ENCODE results near the gene SPP1. TPM values are rescaled to one million over a fixed set of nuclear protein-coding genes. Genes with fewer than 3 reads are reported as not detected.
"Not testable (repeated sequence)": the region's sequence is repeated elsewhere in the genome, so short reads cannot be mapped to it uniquely, and the experiment has no call there.

SPP1 gene
- total RNA-seq, 1 donor from 2014 or later = 375 TPM

DNA sequence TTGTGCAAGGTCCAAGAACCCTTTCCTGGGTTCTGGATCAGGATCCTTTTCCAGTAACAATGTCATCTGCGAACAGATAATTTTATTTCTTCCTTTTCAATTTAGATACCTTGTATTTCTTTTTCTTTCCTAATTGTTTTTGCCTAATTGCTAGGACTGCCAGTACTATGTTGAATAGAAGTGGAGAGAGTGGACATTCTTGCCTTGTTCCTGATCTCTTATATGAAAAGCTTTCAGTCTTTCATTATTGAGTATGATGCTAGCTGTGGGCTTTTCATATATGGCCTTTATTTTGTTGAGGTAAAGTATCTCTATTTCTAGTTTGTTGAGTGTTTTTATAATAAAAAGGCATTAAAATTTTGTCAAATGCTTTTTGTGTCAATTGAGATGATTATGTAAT, 42.2 kb upstream of the SPP1 start:
- Mint-ChIP-seq H3K36me3 (no peaks in the 10 kb centered on the region), H3K27me3 (no peaks in the 10 kb centered on the region), H3K4me3 (no peak overlapping the region), H3K27ac (no peak overlapping the region), H3K4me1 (ENCODE audit: unreplicated experiment) (no peaks in the 10 kb centered on the region), H3K9me3 (peaks cover 13% of the 10 kb centered on the region)
- TF ChIP-seq, protein P1, sequence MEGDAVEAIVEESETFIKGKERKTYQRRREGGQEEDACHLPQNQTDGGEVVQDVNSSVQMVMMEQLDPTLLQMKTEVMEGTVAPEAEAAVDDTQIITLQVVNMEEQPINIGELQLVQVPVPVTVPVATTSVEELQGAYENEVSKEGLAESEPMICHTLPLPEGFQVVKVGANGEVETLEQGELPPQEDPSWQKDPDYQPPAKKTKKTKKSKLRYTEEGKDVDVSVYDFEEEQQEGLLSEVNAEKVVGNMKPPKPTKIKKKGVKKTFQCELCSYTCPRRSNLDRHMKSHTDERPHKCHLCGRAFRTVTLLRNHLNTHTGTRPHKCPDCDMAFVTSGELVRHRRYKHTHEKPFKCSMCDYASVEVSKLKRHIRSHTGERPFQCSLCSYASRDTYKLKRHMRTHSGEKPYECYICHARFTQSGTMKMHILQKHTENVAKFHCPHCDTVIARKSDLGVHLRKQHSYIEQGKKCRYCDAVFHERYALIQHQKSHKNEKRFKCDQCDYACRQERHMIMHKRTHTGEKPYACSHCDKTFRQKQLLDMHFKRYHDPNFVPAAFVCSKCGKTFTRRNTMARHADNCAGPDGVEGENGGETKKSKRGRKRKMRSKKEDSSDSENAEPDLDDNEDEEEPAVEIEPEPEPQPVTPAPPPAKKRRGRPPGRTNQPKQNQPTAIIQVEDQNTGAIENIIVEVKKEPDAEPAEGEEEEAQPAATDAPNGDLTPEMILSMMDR (conservative IDR thresholded peaks at IDR 0.05) = no peak
- DNase-seq (ENCODE audit: extremely low spot score, unreplicated experiment) = no peak

DNA sequence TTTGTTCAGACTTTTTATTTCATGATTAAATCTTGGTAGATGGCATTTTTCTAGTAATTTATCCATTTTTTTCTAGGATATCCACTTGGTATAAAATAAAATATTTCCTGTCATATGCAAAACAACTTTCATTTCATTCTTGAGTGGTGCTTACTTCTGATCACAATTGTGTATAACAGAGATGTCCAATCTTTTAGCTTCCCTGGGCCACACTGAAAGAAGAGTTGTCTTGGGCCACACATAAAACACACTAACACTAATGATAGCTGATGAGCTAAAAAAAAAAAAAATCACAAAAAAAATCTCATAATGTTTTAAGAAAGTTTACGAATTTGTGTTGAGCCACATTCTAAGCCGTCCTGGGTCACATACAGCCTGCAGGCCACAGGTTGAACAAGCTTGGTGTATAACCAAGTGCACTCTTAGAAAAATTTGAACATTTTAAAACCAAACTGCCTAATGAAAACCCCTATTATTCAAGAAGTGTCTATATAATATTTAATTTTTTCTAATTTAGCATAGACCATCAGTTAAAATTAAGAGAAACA, 41.3 kb upstream of the SPP1 start:
- no peak overlapping the region for H3K27ac Mint-ChIP-seq
- no peaks in the 10 kb centered on the region for H3K4me1 Mint-ChIP-seq (ENCODE audit: unreplicated experiment)
- DNase-seq (ENCODE audit: extremely low spot score, unreplicated experiment) = no peak
- no peaks in the 10 kb centered on the region for H3K27me3 Mint-ChIP-seq
- TF ChIP-seq, protein P1 (conservative IDR thresholded peaks at IDR 0.05) = no peak
- peaks cover 13% of the 10 kb centered on the region for H3K9me3 Mint-ChIP-seq
- no peak overlapping the region for H3K4me3 Mint-ChIP-seq
- H3K36me3 Mint-ChIP-seq = no peaks in the 10 kb centered on the region

DNA sequence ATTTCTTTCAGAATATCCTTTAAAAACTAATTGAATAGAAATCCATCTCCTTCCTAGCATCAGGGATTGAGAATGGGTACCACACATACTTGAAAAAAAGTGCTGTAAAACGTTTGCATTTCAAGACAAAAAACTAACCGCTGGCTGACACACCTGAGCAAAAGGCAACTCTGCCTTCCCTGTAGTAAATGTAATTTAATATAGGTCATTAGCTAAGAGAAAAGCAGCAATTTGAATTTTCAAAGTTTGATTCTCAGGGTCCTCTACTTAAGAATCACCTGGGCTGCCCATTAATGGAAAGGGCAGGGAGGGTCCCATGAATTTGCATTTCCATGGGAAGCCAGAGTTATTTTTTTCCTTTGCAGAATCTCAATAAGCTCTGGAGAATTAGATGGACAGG, 40.5 kb upstream of the SPP1 start:
- Mint-ChIP-seq H3K36me3 (no peaks in the 10 kb centered on the region), H3K27ac (no peak overlapping the region), H3K4me1 (ENCODE audit: unreplicated experiment) (peaks cover 2% of the 10 kb centered on the region), H3K4me3 (no peak overlapping the region), H3K9me3 (peaks cover 13% of the 10 kb centered on the region), H3K27me3 (no peaks in the 10 kb centered on the region)
- no peak for DNase-seq (ENCODE audit: extremely low spot score, unreplicated experiment)
- TF ChIP-seq, protein P1 (conservative IDR thresholded peaks at IDR 0.05) = no peak

DNA sequence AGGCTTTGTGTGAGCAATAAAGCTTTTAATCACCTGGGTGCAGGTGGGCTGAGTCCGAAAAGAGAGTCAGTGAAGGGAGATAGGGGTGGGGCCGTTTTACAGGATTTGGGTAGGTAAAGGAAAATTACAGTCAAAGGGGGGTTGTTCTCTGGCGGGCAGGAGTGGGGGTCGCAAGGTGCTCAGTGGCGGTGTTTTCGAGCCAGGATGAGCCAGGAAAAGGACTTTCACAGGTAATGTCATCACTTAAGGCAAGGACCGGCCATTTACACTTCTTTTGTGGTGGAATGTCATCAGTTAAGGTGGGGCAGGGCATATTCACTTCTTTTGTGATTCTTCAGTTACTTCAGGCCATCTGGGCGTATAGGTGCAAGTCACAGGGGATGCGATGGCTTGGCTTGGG, 39.6 kb upstream of the SPP1 start:
- not testable (repeated sequence) for H3K4me1 Mint-ChIP-seq (ENCODE audit: unreplicated experiment); H3K36me3 Mint-ChIP-seq; DNase-seq (ENCODE audit: extremely low spot score, unreplicated experiment); H3K27ac Mint-ChIP-seq; H3K27me3 Mint-ChIP-seq; H3K4me3 Mint-ChIP-seq
- H3K9me3 Mint-ChIP-seq = peaks cover 13% of the 10 kb centered on the region

DNA sequence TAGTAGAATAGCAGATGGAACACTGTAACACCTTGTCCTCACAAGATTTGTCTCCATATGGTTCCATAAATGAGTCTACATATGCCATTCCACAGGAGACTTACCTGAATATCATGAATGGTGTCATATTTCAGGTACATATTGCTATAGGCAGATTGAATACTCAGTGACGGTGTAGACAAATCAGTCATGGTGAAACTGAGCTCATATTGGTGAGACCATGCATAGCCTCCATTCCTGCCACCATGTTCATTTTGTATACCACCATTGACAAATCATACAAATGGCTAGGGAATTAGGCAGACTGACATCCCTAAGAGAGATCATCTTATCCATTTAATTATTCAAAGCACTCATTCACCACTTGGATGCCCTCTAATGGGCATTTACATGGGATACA, 38.0 kb upstream of the SPP1 start:
- Mint-ChIP-seq H3K4me3 (no peak overlapping the region), H3K27me3 (no peaks in the 10 kb centered on the region), H3K36me3 (no peaks in the 10 kb centered on the region), H3K9me3 (peaks cover 9% of the 10 kb centered on the region), H3K27ac (no peak overlapping the region), H3K4me1 (ENCODE audit: unreplicated experiment) (peaks cover 17% of the 10 kb centered on the region)
- DNase-seq (ENCODE audit: extremely low spot score, unreplicated experiment) = no peak
- TF ChIP-seq, protein P1 (conservative IDR thresholded peaks at IDR 0.05) = no peak

DNA sequence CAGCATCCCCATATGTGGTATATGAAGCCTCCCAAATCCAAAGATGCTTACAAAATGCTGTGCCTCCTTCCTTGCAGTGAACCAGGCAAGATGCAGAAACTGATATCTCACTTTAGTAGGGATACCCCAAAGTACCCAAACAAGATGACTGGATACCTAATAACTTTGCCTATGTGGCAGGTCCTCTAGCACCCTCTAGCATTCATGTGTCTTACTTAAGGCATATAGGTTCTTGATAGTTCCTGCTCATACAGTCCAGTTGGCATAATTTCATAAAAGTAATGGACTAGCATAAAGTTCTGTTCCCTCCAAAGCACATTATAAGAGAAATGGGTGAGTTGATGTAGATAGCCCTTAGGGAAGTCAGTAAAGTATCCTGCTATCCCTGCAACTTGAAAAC, 36.8 kb upstream of the SPP1 start:
- Mint-ChIP-seq H3K4me1 (ENCODE audit: unreplicated experiment) (peaks cover 17% of the 10 kb centered on the region), H3K36me3 (no peaks in the 10 kb centered on the region), H3K27ac (no peak overlapping the region), H3K9me3 (peaks cover 14% of the 10 kb centered on the region), H3K4me3 (no peak overlapping the region), H3K27me3 (no peaks in the 10 kb centered on the region)
- TF ChIP-seq, protein P1 (conservative IDR thresholded peaks at IDR 0.05) = no peak
- no peak for DNase-seq (ENCODE audit: extremely low spot score, unreplicated experiment)

All from type B pancreatic cell (in vitro differentiated cells).